Stimulated activated CD8-positive, alpha-beta memory T cell treated with anti-CD3 and anti-CD28 coated beads, Interleukin-12 subunit alpha, Interleukin-12 subunit beta, amount 100 ng/mL, for 24 hours (primary cell): ENCODE measurements around the gene ZNF835.

ENCODE experiments used
- DNase-seq: peaks from one replicate; pipeline ENCODE4 v3.0.0-alpha.2; 2020; ENCODE audit errors: extremely low read depth

ZNF835 gene

DNA sequence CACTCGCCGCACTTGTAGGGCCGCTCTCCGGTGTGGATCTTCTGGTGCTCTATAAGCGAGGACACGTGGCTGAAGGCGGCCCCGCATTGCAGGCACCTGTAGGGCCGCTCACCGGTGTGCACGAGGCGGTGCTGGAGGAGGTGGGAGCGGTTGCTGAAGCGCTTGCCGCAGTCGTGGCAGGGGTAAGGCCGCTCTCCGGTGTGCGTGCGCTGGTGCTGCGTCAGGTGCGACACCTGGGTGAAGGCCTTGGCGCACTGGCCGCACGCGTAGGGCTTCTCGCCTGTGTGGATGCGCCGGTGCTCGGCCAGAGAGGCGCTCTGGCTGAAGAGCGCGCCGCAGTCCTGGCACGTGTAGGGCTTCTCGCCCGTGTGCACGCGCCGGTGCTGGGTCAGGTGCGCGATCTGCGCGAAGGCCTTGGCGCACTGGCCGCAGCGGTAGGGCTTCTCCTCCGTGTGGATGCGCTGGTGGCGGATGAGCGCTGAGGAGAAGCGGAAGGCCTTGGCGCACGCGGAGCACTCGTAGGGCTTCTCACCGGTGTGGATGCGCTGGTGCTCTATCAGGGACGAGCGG is 7.5 kb downstream of the ZNF835 start:
- no peak for DNase-seq

GRCh38 chr19:56661248-56661647 is 10.3 kb downstream of the ZNF835 start:
- DNase-seq: no peak

GRCh38 chr19:56660381-56661107 is 11.0 kb downstream of the ZNF835 start:
- DNase-seq: no peak

GRCh38 chr19:56654151-56654550 is 17.4 kb downstream of the ZNF835 start:
- DNase-seq: no peak

DNA sequence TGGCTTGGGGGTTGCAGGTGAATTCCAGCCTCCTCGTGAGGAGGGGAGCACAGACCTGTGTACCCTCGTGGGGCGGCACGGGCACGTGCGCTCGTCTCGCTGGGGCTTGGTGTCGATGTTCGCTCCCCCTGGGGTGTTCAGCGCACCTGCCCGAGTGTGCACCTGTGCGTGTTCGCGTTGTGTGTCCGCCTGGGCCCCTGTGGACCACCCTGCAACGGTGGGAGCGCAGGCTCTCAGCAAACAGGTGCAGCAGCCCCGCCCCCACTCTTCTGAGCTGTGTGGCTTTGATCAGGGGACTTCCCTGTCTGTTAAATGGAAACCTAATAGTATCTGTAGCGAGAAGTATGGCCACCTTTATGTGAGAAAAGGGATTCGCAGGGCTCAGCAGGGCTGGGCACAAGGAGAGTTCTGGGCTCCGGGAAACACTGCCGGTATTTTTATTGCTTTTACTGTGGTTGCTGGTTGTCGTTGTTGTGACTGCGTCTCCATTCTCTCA is 28.0 kb downstream of the ZNF835 start:
- DNase-seq: no peak

GRCh38 chr19:56642711-56643459 is 28.7 kb downstream of the ZNF835 start, which contains the start of gene SMIM17:
Gene SMIM17 (plus strand): TSS chr19:56643159. CDS start chr19:56645668, 2,509 bp downstream.
- DNase-seq: no peak

DNA sequence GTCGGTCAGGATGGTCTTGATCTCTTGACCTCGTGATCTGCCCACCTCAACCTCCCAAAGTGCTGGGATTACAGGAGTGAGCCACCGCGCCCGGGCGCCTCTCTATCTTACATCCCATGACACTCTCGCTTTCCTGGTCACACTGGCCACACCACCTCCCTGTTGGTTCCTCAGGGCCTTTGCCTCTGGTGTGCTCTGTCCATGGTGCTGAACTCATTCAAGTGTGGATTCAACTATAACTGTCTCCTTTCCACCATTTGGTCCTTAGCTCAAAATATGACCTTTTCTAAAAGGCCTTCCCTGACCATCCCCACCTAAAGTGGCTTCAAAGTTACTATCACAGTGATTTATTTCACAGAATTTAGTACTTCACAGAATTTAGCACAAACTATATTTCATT is 32.3 kb downstream of the ZNF835 start:
- no peak for DNase-seq

DNA sequence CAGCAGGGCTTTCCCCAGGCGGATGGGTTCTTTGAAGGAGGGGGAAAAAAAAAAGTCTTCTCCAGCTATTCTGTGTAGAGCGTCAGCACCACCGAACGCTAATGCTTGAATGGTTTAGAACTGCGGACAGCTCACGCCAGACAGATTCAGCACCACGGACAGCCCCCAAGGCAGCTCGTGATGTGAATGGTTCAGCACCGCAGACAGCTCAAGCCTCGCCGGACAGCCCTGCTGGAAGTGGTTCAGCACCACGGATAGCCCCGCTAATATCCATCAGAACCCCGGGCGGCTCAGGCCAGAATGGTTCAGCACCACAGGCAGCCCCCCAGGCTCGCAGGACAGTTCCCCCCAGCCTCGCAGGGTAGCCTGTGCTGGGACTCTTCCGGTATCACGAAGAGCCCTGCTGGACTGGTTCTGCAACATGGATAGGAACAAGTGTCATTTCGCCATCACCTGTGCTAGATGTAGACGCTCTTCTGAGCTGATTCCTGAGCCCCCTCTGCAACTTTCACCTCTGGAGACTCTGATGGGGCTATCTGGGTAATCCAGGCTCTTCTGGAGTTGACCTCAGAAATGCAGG is 33.5 kb downstream of the ZNF835 start:
- no peak for DNase-seq

- DNase-seq: no peak
Measured at GRCh38 chr19:56633021-56633420, 38.5 kb downstream of the ZNF835 start.

DNA sequence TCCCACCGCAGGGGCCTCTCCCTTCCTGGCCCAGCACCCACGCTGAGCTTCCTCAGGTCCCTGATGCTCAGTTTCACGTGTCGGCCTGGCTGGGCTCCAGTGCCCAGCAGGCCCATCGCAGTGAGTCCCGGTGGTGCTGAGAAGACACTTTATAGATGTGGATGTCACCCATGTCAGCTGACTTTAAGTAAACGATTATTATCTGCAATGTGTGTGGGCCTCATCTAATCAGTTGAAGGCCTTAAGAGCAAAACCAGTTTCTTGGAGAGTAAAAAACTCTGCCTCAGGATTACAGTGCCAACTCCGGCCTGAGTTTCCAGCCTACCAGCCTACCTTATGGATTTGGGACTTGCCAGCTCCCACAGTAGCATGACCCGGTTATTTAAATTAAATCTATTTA is 45.8 kb downstream of the ZNF835 start:
- no peak for DNase-seq

DNA sequence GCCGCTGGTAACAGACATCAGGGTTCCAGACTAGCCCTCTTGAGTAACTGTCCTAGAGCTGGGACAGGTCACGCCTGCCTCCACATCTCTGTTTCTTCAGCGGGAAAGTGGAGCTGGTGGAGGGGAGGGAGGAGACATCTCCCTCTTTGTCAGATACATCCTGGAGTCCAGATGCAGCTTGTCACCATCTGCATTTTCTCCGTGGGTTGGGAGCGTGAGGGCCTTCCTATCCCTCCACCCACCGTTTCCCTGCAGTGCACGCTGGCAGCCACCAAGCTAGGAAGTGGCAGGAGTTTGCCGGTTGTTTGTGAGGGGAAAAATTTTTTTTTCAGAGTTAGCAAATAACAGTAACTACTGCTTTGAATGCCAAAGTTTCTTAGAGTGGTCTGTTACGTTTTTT is 48.6 kb downstream of the ZNF835 start:
- no peak for DNase-seq

DNA sequence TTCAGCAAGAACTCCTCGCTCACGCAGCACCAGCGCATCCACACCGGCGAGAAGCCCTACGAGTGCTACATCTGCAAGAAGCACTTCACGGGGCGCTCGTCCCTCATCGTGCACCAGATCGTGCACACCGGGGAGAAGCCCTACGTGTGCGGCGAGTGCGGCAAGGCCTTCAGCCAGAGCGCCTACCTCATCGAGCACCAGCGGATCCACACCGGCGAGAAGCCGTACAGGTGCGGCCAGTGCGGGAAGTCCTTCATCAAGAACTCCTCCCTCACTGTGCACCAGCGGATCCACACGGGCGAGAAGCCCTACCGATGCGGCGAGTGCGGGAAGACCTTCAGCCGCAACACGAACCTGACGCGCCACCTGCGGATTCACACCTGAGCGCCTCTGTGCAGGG is 49.2 kb downstream of the ZNF835 start:
- DNase-seq: no peak

GRCh38 chr19:56619121-56619520 is 52.4 kb downstream of the ZNF835 start:
- DNase-seq: no peak

DNA sequence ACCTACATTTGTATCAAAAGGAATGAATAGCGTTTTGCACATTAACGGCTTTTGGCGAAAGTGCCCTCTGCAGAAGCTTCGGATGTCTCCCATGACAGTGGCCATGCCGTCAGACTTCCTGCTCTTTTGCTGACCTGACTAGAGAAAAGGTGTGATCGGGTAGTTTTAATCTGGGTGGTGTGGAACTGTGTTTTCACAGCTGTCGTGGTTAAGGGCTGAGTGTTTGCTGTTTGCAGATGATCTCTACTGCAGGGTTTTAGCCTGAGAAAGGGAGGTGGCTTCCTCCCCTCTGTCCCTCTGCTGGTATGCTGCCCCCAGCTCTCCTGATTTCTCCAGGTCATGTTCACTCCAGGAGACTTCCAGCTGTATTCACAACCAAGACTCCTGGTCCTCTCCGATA is 54.0 kb downstream of the ZNF835 start:
- DNase-seq: no peak

- no peak for DNase-seq
Measured at GRCh38 chr19:56613639-56614038, 57.9 kb downstream of the ZNF835 start.

- DNase-seq: no peak
Measured at GRCh38 chr19:56612737-56613136, 58.8 kb downstream of the ZNF835 start.
